CD4-positive, alpha-beta T cell (primary cell): ENCODE measurements around the gene MCTP2. TPM values are rescaled to one million over a fixed set of nuclear protein-coding genes. Genes with fewer than 3 reads are reported as not detected.

Experiments
- ATAC-seq: fragments of 200-7000 bp; cut with Tn5 transposase; one replicate; pipeline ENCODE4 v1.10.0; 2022; ENCODE audit warnings: mild to moderate bottlenecking; ENCODE audit not compliant: poor library complexity
- CTCF ChIA-PET: fragments of 350-600 bp; sonication (Branson Sonifier 250); formaldehyde crosslinking; loops from one replicate; lab custom pipeline; 2021; ENCODE audit warnings: antibody characterized with exemption, inconsistent platforms; lab: Charles Lee
- POLR2A ChIA-PET: fragments of 350-600 bp; sonication (Branson Sonifier 250); formaldehyde crosslinking; loops from one replicate; lab custom pipeline; 2021; ENCODE audit warnings: antibody characterized with exemption, inconsistent platforms; lab: Charles Lee
- DNase-seq, 14 experiments: peaks; one replicate each; pipeline ENCODE4 v3.0.0-alpha.2; 2013 to 2020; ENCODE audit warnings: mixed read lengths in 2 of 14
- H3K27ac ChIP-seq, 2 donors: one replicate each; pipeline versions ENCODE4 v1.5.1 to v1.7.0; 2013; ENCODE audit warnings: low read length in 2 of 2, low read depth in 1 of 2, mild to moderate bottlenecking in 1 of 2
- H3K27me3 ChIP-seq, 2 experiments: 1 replicate in 1 of 2; 2 replicates in 1 of 2; pipeline versions ENCODE4 v1.6.1 to v1.7.0; 2013; ENCODE audit warnings: low read length in 2 of 2, control low read depth in 1 of 2, mild to moderate bottlenecking in 1 of 2, moderate library complexity in 1 of 2; ENCODE audit not compliant: insufficient read depth in 2 of 2, control insufficient read depth in 1 of 2
- H3K36me3 ChIP-seq: one replicate; pipeline ENCODE4 v1.6.1; 2013; ENCODE audit warnings: low read length, control low read depth; ENCODE audit not compliant: insufficient read depth
- H3K4me1 ChIP-seq: one replicate; pipeline ENCODE4 v1.6.1; 2013; ENCODE audit warnings: low read length, control low read depth; ENCODE audit not compliant: insufficient read depth
- H3K4me3 ChIP-seq: one replicate; pipeline ENCODE4 v1.5.1; 2013; ENCODE audit warnings: mild to moderate bottlenecking, low read length, moderate library complexity
- H3K9me3 ChIP-seq, 2 experiments: 1 replicate in 1 of 2; 2 replicates in 1 of 2; pipeline versions ENCODE4 v1.6.1 to v1.7.0; 2013; ENCODE audit warnings: low read length in 2 of 2, mild to moderate bottlenecking in 2 of 2, control low read depth in 1 of 2, moderate library complexity in 1 of 2; ENCODE audit not compliant: control insufficient read depth in 1 of 2, insufficient read depth in 1 of 2
- H3K27ac Mint-ChIP-seq: one replicate; pipeline ENCODE4 v1.8.0; 2020; ENCODE audit warnings: mixed read lengths
- H3K27me3 Mint-ChIP-seq: one replicate; pipeline ENCODE4 v1.8.0; 2021; ENCODE audit warnings: mixed read lengths
- H3K36me3 Mint-ChIP-seq: one replicate; pipeline ENCODE4 v1.8.0; 2021; ENCODE audit warnings: low read depth, mixed read lengths
- H3K4me1 Mint-ChIP-seq: one replicate; pipeline ENCODE4 v1.8.0; 2021; ENCODE audit warnings: low read depth, mixed read lengths
- H3K4me3 Mint-ChIP-seq: one replicate; pipeline ENCODE4 v1.8.0; 2020; ENCODE audit warnings: mild to moderate bottlenecking, mixed read lengths
- H3K9me3 Mint-ChIP-seq: one replicate; pipeline ENCODE4 v1.8.0; 2020; ENCODE audit warnings: mixed read lengths
- intact Hi-C, 2 experiments: fragments of 100-400 bp; cut with DNase I in 1 of 2; cut with micrococcal nuclease in 1 of 2; formaldehyde crosslinking; loops; one replicate each; pipeline versions ENCODE4 v1.15.1 to v1.9.0; 2023 to 2025; cut with DNase I, micrococcal nuclease
- total RNA-seq, 174 experiments: library from RNA in 2 of 174; stranded (reverse) in 2 of 174; gene quantifications; one replicate each; pipeline ENCODE4 v1.2.3 and lab custom pipeline; 2021 to 2026
- TF ChIP-seq, protein P1 (sequence below): fragments of 200-600 bp; IDR thresholded peaks from one replicate; pipeline ENCODE4 v1.8.0; 2022; ENCODE audit warnings: antibody characterized with exemption, mild to moderate bottlenecking

The MCTP2 gene
- total RNA-seq, 2 experiments from 2014 or later: 8.0 to 10.8 TPM

DNA sequence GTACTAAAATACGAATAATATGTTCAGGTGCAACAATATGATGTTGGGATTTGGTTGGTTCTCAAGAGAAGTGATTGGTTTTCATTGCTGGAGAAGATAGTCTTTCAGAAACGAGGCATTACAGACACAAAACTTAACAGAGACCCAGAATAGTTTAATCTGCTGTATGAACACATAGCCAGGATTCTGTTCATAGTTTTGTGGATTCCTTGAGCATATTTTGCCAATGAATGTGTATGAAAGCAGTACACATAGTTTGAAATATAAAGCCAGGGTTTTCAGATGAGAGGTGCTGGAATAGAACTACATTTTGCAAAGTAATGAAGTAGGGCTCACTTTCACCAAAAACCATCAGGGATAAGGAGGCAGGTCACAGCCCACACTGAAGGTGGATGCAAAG lies 5.7 kb upstream of the MCTP2 start:
- intact Hi-C loops: no loop called here
- peaks cover 17% of the 10 kb centered on the region for H3K4me1 Mint-ChIP-seq
- Histone ChIP-seq H3K27ac (no peak overlapping the region), H3K9me3 (no peaks in the 10 kb centered on the region), H3K27me3 (no peaks in the 10 kb centered on the region), H3K4me1 (peaks cover 11% of the 10 kb centered on the region), H3K36me3 (no peaks in the 10 kb centered on the region), H3K4me3 (no peak overlapping the region)
- ATAC-seq (no peak), DNase-seq (no peak)
- H3K36me3 Mint-ChIP-seq: no peaks in the 10 kb centered on the region
- H3K9me3 Mint-ChIP-seq: peaks cover 2% of the 10 kb centered on the region
- ChIA-PET POLR2A (interaction anchor here (0.6 kb wide), 1 partner anchor 99 kb away, joined by 3 read pairs; no protein-coding TSS in a partner anchor), CTCF (no interaction called here)
- TF ChIP-seq, protein P1, sequence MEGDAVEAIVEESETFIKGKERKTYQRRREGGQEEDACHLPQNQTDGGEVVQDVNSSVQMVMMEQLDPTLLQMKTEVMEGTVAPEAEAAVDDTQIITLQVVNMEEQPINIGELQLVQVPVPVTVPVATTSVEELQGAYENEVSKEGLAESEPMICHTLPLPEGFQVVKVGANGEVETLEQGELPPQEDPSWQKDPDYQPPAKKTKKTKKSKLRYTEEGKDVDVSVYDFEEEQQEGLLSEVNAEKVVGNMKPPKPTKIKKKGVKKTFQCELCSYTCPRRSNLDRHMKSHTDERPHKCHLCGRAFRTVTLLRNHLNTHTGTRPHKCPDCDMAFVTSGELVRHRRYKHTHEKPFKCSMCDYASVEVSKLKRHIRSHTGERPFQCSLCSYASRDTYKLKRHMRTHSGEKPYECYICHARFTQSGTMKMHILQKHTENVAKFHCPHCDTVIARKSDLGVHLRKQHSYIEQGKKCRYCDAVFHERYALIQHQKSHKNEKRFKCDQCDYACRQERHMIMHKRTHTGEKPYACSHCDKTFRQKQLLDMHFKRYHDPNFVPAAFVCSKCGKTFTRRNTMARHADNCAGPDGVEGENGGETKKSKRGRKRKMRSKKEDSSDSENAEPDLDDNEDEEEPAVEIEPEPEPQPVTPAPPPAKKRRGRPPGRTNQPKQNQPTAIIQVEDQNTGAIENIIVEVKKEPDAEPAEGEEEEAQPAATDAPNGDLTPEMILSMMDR: no peak
- no peak overlapping the region for H3K27ac Mint-ChIP-seq
- H3K4me3 Mint-ChIP-seq: no peak overlapping the region
- peaks cover 5% of the 10 kb centered on the region for H3K27me3 Mint-ChIP-seq

DNA sequence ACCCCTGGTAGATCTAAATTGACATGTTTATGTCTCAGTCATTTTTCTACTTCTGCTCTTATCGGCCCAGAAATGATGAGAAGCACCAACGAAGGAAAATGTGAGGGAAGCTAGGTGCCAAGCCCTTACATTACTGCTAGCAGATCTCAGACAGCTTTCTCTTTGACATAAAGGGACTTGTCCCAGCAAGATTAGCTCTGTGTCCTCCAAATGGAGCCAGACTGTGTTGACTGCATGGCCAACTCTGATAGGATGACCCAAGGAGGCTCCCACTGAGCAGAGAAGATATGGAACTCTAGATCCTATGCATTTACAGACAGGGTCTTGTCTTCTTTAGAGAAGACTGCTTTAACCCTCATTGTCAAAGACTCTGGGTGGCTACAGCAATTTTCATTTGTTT lies 2.8 kb upstream of the MCTP2 start:
- TF ChIP-seq, protein P1: no peak
- Histone ChIP-seq H3K27ac (no peak overlapping the region), H3K36me3 (no peaks in the 10 kb centered on the region), H3K4me1 (peaks cover 27% of the 10 kb centered on the region), H3K4me3 (no peak overlapping the region), H3K27me3 (no peaks in the 10 kb centered on the region), H3K9me3 (no peaks in the 10 kb centered on the region)
- no peak overlapping the region for H3K27ac Mint-ChIP-seq
- no peak overlapping the region for H3K4me3 Mint-ChIP-seq
- CTCF ChIA-PET: interaction anchor here (1.2 kb wide), 1 partner anchor 96 kb away, joined by 6 read pairs; no protein-coding TSS in a partner anchor
- intact Hi-C loops: no loop called here
- peaks cover 39% of the 10 kb centered on the region for H3K4me1 Mint-ChIP-seq
- H3K9me3 Mint-ChIP-seq: no peaks in the 10 kb centered on the region
- peaks cover 5% of the 10 kb centered on the region for H3K27me3 Mint-ChIP-seq
- POLR2A ChIA-PET: no interaction called here
- DNase-seq (no peak), ATAC-seq (no peak)
- H3K36me3 Mint-ChIP-seq: no peaks in the 10 kb centered on the region

DNA sequence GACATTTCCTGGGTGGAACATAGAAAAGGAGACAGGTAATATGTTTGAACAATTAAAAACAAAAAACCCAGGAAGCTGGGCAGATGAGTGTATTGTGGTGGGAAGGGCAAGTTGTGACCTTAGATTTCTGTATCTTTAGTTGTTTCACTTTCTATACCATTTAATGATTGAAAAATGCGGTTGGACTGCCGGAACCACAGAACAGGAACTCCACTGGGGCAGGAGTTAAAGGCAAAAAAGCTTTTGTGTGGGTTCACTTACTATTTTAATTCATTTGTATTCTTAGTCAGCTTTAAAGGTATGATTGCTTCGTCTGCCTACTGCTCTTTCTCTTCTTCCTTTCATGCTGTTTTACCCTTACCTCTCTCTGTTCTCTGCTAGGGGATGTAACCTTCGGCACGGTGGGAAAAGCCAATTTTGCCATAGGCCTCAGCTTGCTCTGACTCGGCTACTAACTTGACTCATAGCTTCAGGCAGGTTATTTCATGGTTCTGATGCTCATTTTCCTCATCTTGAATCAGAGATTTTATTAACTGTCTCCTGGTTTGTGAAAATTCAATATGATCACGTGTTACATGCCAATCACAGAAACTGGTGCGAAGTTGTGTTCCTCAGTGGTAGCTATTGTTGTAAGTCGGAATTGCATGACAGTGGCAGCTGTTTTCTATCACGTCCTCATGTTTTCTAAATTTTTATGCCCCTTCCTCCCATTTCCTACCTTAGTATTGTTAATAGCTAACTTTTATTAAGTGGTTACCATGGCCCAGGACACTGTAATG lies 1.6 kb upstream of the MCTP2 start:
- POLR2A ChIA-PET: interaction anchor here (1.0 to 3.5 kb wide), 3 partner anchors 57 to 93 kb away, joined by 3 to 23 read pairs (median 3); no protein-coding TSS in a partner anchor
- Histone ChIP-seq H3K4me3 (peak overlapping the region; percentile 75), H3K27me3 (no peaks in the 10 kb centered on the region), H3K4me1 (peaks cover 27% of the 10 kb centered on the region), H3K36me3 (no peaks in the 10 kb centered on the region), H3K9me3 (no peaks in the 10 kb centered on the region), H3K27ac (peak overlapping the region; percentile 38 to 89)
- DNase-seq: peak in 9 of 14 experiments; percentile 8 to 90 (median 27)
- H3K27me3 Mint-ChIP-seq: peaks cover 5% of the 10 kb centered on the region
- CTCF ChIA-PET: interaction anchor here (1.2 to 2.0 kb wide), 2 partner anchors 9 to 95 kb away, joined by 6 to 8 read pairs; no protein-coding TSS in a partner anchor
- H3K4me3 Mint-ChIP-seq: peak overlapping the region; percentile 96
- H3K9me3 Mint-ChIP-seq: no peaks in the 10 kb centered on the region
- peak; percentile 27 for ATAC-seq
- peak overlapping the region; percentile 63 for H3K27ac Mint-ChIP-seq
- TF ChIP-seq, protein P1: no peak
- peaks cover 45% of the 10 kb centered on the region for H3K4me1 Mint-ChIP-seq
- H3K36me3 Mint-ChIP-seq: no peaks in the 10 kb centered on the region
- intact Hi-C loops: loop anchor here in 1 of 2 experiments (5.0 to 10.0 kb wide), 2 partner anchors 57 to 95 kb away; no protein-coding TSS in a partner anchor
